Measurements from ENCODE around the gene PRKD3.

DNA sequence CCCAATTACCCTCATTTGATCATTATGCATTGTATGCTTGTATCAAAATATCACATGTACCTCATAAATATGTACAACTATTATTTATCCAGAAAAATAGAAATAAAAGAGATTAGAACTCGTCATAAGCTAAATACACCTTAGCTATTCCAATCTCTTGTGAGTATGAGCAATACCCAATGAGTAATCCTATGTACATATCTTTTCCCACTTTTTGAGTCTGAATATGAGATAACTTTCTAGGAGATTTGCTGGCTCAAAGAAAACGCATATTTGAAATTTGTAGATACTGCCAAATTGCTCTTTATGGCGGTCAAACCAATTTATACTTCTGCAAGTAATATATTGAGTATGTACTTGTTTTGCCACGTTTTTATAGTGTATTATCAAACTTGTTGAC lies 24.1 kb downstream of the PRKD3 start:
- TF ChIP-seq GATA2 (IDR thresholded peaks at IDR 0.05; ENCODE audit: low read depth, low read length) (no peak), GATA3 (IDR thresholded peaks at IDR 0.05; ENCODE audit: low read depth, low read length) (no peak)
